WERI-Rb-1 (cell line): ENCODE data around the gene NFAT5.

Source experiments
- DNase-seq: peaks from one replicate; pipeline ENCODE4 v3.0.0-alpha.2; 2020
- H3K27ac ChIP-seq: fragments of 250-450 bp; sonication (Bioruptor Pico); 2 replicates; pipeline ENCODE4 v1.5.1; 2020; ENCODE audit warnings: mild to moderate bottlenecking, moderate library complexity
- H3K27me3 ChIP-seq: fragments of 250-450 bp; sonication (Bioruptor Pico); 2 replicates; pipeline ENCODE4 v1.5.1; 2021; ENCODE audit warnings: mild to moderate bottlenecking, low read depth, moderate library complexity; ENCODE audit not compliant: insufficient read depth, severe bottlenecking
- H3K36me3 ChIP-seq: fragments of 250-450 bp; sonication (Bioruptor Pico); 2 replicates; pipeline ENCODE4 v1.5.1; 2020; ENCODE audit warnings: mild to moderate bottlenecking, moderate library complexity
- H3K4me3 ChIP-seq: 2 replicates; pipeline ENCODE4 v1.5.1; 2011; ENCODE audit warnings: low read depth, mild to moderate bottlenecking, control low read depth, low read length
- H3K9me3 ChIP-seq: fragments of 250-450 bp; sonication (Bioruptor Pico); 2 replicates; pipeline ENCODE4 v1.5.1; 2021; ENCODE audit warnings: mild to moderate bottlenecking, moderate library complexity; ENCODE audit not compliant: severe bottlenecking
- TF ChIP-seq, protein P1 (sequence below): IDR thresholded peaks from 2 replicates; pipeline ENCODE4 v1.5.1; 2011; ENCODE audit warnings: low read depth, mild to moderate bottlenecking, control low read depth, inconsistent platforms, low read length

The NFAT5 gene

DNA sequence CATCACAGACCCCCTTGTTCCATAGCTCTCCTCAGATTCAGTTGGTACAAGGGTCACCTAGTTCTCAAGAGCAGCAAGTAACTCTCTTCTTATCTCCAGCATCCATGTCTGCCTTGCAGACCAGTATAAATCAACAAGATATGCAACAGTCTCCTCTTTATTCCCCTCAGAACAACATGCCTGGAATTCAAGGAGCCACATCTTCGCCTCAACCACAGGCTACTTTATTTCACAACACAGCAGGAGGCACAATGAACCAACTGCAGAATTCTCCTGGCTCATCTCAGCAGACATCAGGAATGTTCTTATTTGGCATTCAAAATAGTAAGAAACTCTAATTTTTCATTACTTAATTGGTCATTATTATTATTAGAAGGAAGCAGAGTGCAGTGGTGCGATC, 128.2 kb downstream of the NFAT5 start:
- Histone ChIP-seq H3K27me3 (no peaks in the 10 kb centered on the region), H3K27ac (no peak overlapping the region), H3K36me3 (peaks cover 42% of the 10 kb centered on the region), H3K9me3 (no peaks in the 10 kb centered on the region), H3K4me3 (no peak overlapping the region)
- TF ChIP-seq, protein P1, sequence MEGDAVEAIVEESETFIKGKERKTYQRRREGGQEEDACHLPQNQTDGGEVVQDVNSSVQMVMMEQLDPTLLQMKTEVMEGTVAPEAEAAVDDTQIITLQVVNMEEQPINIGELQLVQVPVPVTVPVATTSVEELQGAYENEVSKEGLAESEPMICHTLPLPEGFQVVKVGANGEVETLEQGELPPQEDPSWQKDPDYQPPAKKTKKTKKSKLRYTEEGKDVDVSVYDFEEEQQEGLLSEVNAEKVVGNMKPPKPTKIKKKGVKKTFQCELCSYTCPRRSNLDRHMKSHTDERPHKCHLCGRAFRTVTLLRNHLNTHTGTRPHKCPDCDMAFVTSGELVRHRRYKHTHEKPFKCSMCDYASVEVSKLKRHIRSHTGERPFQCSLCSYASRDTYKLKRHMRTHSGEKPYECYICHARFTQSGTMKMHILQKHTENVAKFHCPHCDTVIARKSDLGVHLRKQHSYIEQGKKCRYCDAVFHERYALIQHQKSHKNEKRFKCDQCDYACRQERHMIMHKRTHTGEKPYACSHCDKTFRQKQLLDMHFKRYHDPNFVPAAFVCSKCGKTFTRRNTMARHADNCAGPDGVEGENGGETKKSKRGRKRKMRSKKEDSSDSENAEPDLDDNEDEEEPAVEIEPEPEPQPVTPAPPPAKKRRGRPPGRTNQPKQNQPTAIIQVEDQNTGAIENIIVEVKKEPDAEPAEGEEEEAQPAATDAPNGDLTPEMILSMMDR, result no peak
- no peak for DNase-seq

GRCh38 chr16:69698404-69698803, 132.6 kb downstream of the NFAT5 start:
- Histone ChIP-seq H3K27me3 (no peaks in the 10 kb centered on the region), H3K36me3 (peaks cover 26% of the 10 kb centered on the region; the same call in 1 of the 2 replicates), H3K27ac (no peak overlapping the region), H3K9me3 (no peaks in the 10 kb centered on the region), H3K4me3 (no peak overlapping the region)
- DNase-seq, result no peak
- TF ChIP-seq, protein P1, result no peak

DNA sequence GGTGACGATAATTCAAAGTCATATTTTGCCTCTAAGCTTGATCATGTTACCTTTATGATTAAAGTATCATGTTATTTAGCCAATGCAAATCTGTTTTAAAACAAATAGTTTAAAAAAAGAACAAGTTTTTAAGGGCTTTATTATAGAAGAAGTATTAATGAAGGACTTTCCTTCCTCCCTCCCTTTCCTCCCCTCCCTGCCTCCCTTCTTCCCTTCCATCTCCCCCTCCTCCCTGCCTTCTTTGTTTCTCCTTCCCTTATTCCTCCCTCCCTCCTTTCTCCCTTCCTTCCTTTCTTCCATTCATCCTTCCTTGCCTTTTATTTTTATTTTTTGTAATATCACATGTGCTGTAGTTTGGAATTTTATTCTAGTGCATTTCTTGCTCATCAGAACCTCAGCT, 134.1 kb downstream of the NFAT5 start:
- TF ChIP-seq, protein P1, result no peak
- Histone ChIP-seq H3K27me3 (no peaks in the 10 kb centered on the region), H3K4me3 (no peak overlapping the region), H3K9me3 (no peaks in the 10 kb centered on the region), H3K27ac (no peak overlapping the region), H3K36me3 (peaks cover 10% of the 10 kb centered on the region; the same call in 1 of the 2 replicates)
- DNase-seq, result no peak

DNA sequence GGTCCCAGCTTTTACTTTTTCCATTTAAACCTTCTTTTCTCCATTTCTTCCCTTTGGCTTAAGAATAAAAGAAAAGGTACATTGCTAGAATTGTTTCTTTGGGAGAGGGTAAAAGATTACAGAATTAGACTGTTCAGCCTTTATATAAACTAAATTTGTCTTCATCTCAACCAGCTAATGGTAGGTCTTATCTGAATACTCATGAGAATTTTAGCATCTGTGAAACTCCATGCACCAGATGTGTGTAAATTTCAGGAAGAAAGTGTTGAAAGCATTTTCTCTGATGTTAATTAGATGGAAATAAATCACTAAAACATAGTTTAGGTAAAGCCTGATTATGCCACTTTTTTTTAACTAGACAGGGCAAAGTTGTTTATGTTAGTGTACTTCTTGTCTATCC, 135.7 kb downstream of the NFAT5 start:
- no peak for DNase-seq
- no peaks in the 10 kb centered on the region for H3K27me3 ChIP-seq
- H3K9me3 ChIP-seq, result no peaks in the 10 kb centered on the region
- no peak overlapping the region for H3K4me3 ChIP-seq
- peaks cover under 1% of the 10 kb centered on the region; the same call in 1 of the 2 replicates for H3K36me3 ChIP-seq
- TF ChIP-seq, protein P1, result no peak
- no peak overlapping the region for H3K27ac ChIP-seq

GRCh38 chr16:69701866-69702265, 136.1 kb downstream of the NFAT5 start:
- H3K9me3 ChIP-seq, result no peaks in the 10 kb centered on the region
- no peaks in the 10 kb centered on the region; the same call in 1 of the 2 replicates for H3K36me3 ChIP-seq
- TF ChIP-seq, protein P1, result no peak
- no peak overlapping the region for H3K4me3 ChIP-seq
- DNase-seq, result no peak
- H3K27me3 ChIP-seq, result no peaks in the 10 kb centered on the region
- no peak overlapping the region for H3K27ac ChIP-seq

DNA sequence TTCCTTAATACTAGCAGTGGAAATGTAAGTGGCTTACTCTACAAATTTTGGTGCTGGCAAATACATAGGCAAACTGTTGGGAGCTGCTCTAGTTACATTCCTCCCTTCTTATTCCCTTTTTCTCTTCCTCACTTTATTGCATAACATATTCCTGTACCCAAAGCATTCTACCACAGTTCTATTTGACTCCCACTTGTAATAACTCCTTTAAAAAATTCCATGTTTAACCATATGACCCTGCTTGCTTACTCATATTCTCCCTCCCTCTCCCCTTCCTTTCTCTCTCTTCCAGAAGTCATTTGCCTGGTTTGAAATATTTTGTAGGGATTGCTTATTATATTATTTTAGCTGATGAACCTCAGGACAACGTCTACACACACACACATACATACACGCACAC, 137.9 kb downstream of the NFAT5 start:
- TF ChIP-seq, protein P1, result no peak
- Histone ChIP-seq H3K4me3 (no peak overlapping the region), H3K36me3 (no peaks in the 10 kb centered on the region), H3K27ac (no peak overlapping the region), H3K9me3 (no peaks in the 10 kb centered on the region), H3K27me3 (no peaks in the 10 kb centered on the region)
- no peak for DNase-seq
